Natural killer cell (primary cell): ENCODE results near the gene EP400. TPM values are rescaled to one million over a fixed set of nuclear protein-coding genes. Genes with fewer than 3 reads are reported as not detected.

Experiments used
- ATAC-seq, 3 donors: fragments of 150-1000 bp in 2 of 3; fragments of 200-7000 bp in 1 of 3; cut with Tn5 transposase; 1 replicate in 1 of 3; 2 replicates in 2 of 3; pipeline ENCODE4 v1.10.0; 2021; ENCODE audit warnings: mild to moderate bottlenecking in 2 of 3, moderate library complexity in 2 of 3
- DNase-seq, 2 donors: peaks; one replicate each; pipeline versions ENCODE4 v3.0.0 to v3.0.0-alpha.2; 2013 to 2021; ENCODE audit warnings: mixed read lengths in 1 of 2
- H3K27ac ChIP-seq: one replicate; pipeline ENCODE4 v1.5.1; 2013; ENCODE audit warnings: mild to moderate bottlenecking, low read length
- H3K27me3 ChIP-seq: one replicate; pipeline ENCODE4 v1.6.1; 2013; ENCODE audit warnings: low read length; ENCODE audit not compliant: control insufficient read depth, insufficient read depth
- H3K36me3 ChIP-seq: one replicate; pipeline ENCODE4 v1.6.1; 2013; ENCODE audit warnings: low read length; ENCODE audit not compliant: control insufficient read depth, insufficient read depth
- H3K4me1 ChIP-seq: one replicate; pipeline ENCODE4 v1.6.1; 2013; ENCODE audit warnings: low read length; ENCODE audit not compliant: control insufficient read depth, insufficient read depth
- H3K4me3 ChIP-seq: one replicate; pipeline ENCODE4 v1.5.1; 2013; ENCODE audit warnings: low read length
- H3K9me3 ChIP-seq: one replicate; pipeline ENCODE4 v1.6.1; 2013; ENCODE audit warnings: low read length; ENCODE audit not compliant: control insufficient read depth, insufficient read depth
- H3K27ac Mint-ChIP-seq, 2 donors: one replicate each; pipeline ENCODE4 v1.8.0; 2022; ENCODE audit warnings: mild to moderate bottlenecking in 2 of 2, mixed read lengths in 2 of 2, moderate library complexity in 1 of 2
- H3K27me3 Mint-ChIP-seq, 2 donors: one replicate each; pipeline ENCODE4 v1.8.0; 2022; ENCODE audit warnings: low read depth in 2 of 2, mixed read lengths in 2 of 2
- H3K36me3 Mint-ChIP-seq: one replicate; pipeline ENCODE4 v1.8.0; 2022; ENCODE audit warnings: mixed read lengths
- H3K4me1 Mint-ChIP-seq, 2 donors: one replicate each; pipeline ENCODE4 v1.8.0; 2022; ENCODE audit warnings: mixed read lengths in 2 of 2
- H3K4me3 Mint-ChIP-seq: one replicate; pipeline ENCODE4 v1.8.0; 2022; ENCODE audit warnings: mild to moderate bottlenecking, moderate library complexity, mixed read lengths
- H3K9me3 Mint-ChIP-seq, 2 donors: one replicate each; pipeline ENCODE4 v1.8.0; 2022; ENCODE audit warnings: mixed read lengths in 2 of 2
- CTCF ChIP-seq: fragments of 200-600 bp; IDR thresholded peaks from one replicate; pipeline ENCODE4 v1.8.0; 2022; ENCODE audit warnings: antibody characterized with exemption
- WGBS: methylation state at CpG from one replicate; pipeline ENCODE4 v1.1.7; 2013; ENCODE audit warnings: missing lambda C conversion rate; ENCODE audit not compliant: insufficient coverage; 5-methylcytosine and 5-hydroxymethylcytosine counted together
- intact Hi-C: fragments of 100-400 bp; cut with micrococcal nuclease; formaldehyde crosslinking; loops from one replicate; pipeline ENCODE4 v1.14.2; 2022
- total RNA-seq, 4 donors: library from RNA; stranded (reverse); fragments of 120-200 nt in 1 of 4; gene quantifications; one replicate each; pipeline versions ENCODE4 v1.2.3 to v1.2.4, GENCODE V29; 2013 to 2022

EP400 gene
- total RNA-seq, 3 donors from 2014 or later (not counting 1 experiment from before 2014, with no cell fraction given), result 62.8 to 81.1 (median 80.1) TPM

GRCh38 chr12:131917139-131917710 is 32.5 kb upstream of the EP400 start:
- Histone ChIP-seq H3K9me3 (no peaks in the 10 kb centered on the region), H3K27ac (no peak overlapping the region), H3K4me1 (no peaks in the 10 kb centered on the region), H3K27me3 (no peaks in the 10 kb centered on the region), H3K4me3 (no peak overlapping the region), H3K36me3 (peaks cover 30% of the 10 kb centered on the region)
- peak in 1 of 3 donors; percentile 2 for ATAC-seq
- Mint-ChIP-seq H3K36me3 (no peaks in the 10 kb centered on the region), H3K27ac (no peak overlapping the region), H3K4me3 (no peak overlapping the region), H3K4me1 (no peaks in the 10 kb centered on the region), H3K27me3 (no peaks in the 10 kb centered on the region), H3K9me3 (no peaks in the 10 kb centered on the region)
- peak in 1 of 2 donors; percentile 39 for DNase-seq
- 91% methylated on average over 18 of the region's 31 CpGs for WGBS
- intact Hi-C loops, result no loop called here
- TF ChIP-seq CTCF, result no peak

GRCh38 chr12:131917711-131918306 is 31.9 kb upstream of the EP400 start:
- Histone ChIP-seq H3K36me3 (peaks cover 28% of the 10 kb centered on the region), H3K27me3 (no peaks in the 10 kb centered on the region), H3K4me1 (no peaks in the 10 kb centered on the region), H3K9me3 (no peaks in the 10 kb centered on the region), H3K27ac (no peak overlapping the region), H3K4me3 (no peak overlapping the region)
- DNase-seq (no peak), ATAC-seq (no peak)
- Mint-ChIP-seq H3K36me3 (no peaks in the 10 kb centered on the region), H3K27ac (peak overlapping the region in 1 of 2 donors; percentile 51), H3K4me1 (no peaks in the 10 kb centered on the region), H3K9me3 (no peaks in the 10 kb centered on the region), H3K4me3 (no peak overlapping the region), H3K27me3 (no peaks in the 10 kb centered on the region)
- WGBS, result 97% methylated on average over 18 of the region's 18 CpGs
- intact Hi-C loops, result no loop called here
- no peak for TF ChIP-seq CTCF

- no peaks in the 10 kb centered on the region for H3K4me1 Mint-ChIP-seq
- no peaks in the 10 kb centered on the region for H3K9me3 ChIP-seq
- no peak overlapping the region for H3K4me3 Mint-ChIP-seq
- no peaks in the 10 kb centered on the region for H3K4me1 ChIP-seq
- H3K27ac Mint-ChIP-seq, result peak overlapping the region in 1 of 2 donors; percentile 51
- TF ChIP-seq CTCF, result no peak
- no peaks in the 10 kb centered on the region for H3K27me3 ChIP-seq
- H3K36me3 ChIP-seq, result peaks cover 28% of the 10 kb centered on the region
- H3K27ac ChIP-seq, result no peak overlapping the region
- intact Hi-C loops, result no loop called here
- ATAC-seq, result no peak
- 79% methylated on average over 20 of the region's 20 CpGs for WGBS
- H3K36me3 Mint-ChIP-seq, result no peaks in the 10 kb centered on the region
- no peaks in the 10 kb centered on the region for H3K27me3 Mint-ChIP-seq
- no peaks in the 10 kb centered on the region for H3K9me3 Mint-ChIP-seq
- no peak overlapping the region for H3K4me3 ChIP-seq
- DNase-seq, result no peak
Observed at GRCh38 chr12:131918311-131919050, 31.3 kb upstream of the EP400 start.
